Right ventricle myocardium superior (tissue), 1 donor: ENCODE results near the gene NPHP1. TPM values are rescaled to one million over a fixed set of nuclear protein-coding genes. Genes with fewer than 3 reads are reported as not detected.
"Not testable (repeated sequence)": the region's sequence is repeated elsewhere in the genome, so short reads cannot be mapped to it uniquely, and the experiment has no call there.

Experiments
- ATAC-seq: fragments of 200-7000 bp; cut with Tn5 transposase; one replicate; pipeline ENCODE4 v1.9.1; 2020; ENCODE audit warnings: mild to moderate bottlenecking; ENCODE audit not compliant: poor library complexity
- DNase-seq: peaks from one replicate; pipeline ENCODE4 v3.0.0-alpha.2; 2020
- intact Hi-C: fragments of 100-400 bp; cut with DNase I; formaldehyde crosslinking; loops from one replicate; pipeline ENCODE4 v1.11.2; 2022
- microRNA-seq: library from miRNA; unstranded; fragments of <30 nt; microRNA quantifications from one replicate; pipeline ENCODE4 v1.2.0, GENCODE V29; 2020
- total RNA-seq: library from RNA; stranded (reverse); fragmentation: NEBNext Ultra II Directional; extraction: Animal tissue kit (Norgen Biotek cat#: 25700); gene quantifications from one replicate; pipeline ENCODE4 v1.2.1, GENCODE V29; 2021
- donor health status: DM: no; HTN: yes; CAD: no; lungs with severe emphysema.

The NPHP1 gene
- total RNA-seq, 1 donor from 2014 or later: 4.5 TPM

GRCh38 chr2:110099471-110100225 lies 105.2 kb downstream of the NPHP1 start:
- no peak for DNase-seq
- intact Hi-C loops: no loop called here
- ATAC-seq: no peak

- intact Hi-C loops: no loop called here
- no peak for DNase-seq
- ATAC-seq: no peak
Observed at GRCh38 chr2:110099038-110099425, 105.8 kb downstream of the NPHP1 start.

GRCh38 chr2:110097506-110098220 lies 107.2 kb downstream of the NPHP1 start:
- no peak for DNase-seq

GRCh38 chr2:110095994-110096633 lies 108.7 kb downstream of the NPHP1 start:
- no peak for ATAC-seq
- DNase-seq: no peak
- intact Hi-C loops: no loop called here

More at GRCh38 chr2:110097506-110098220, 107.2 kb downstream of the NPHP1 start:
- intact Hi-C loops: no loop called here
- ATAC-seq: no peak

GRCh38 chr2:110094884-110095534 lies 109.8 kb downstream of the NPHP1 start:
- ATAC-seq, intact Hi-C loops, DNase-seq: not testable (repeated sequence)

- DNase-seq, ATAC-seq, intact Hi-C loops: not testable (repeated sequence)
Observed at GRCh38 chr2:110093924-110094323, 110.9 kb downstream of the NPHP1 start.

- ATAC-seq, DNase-seq, intact Hi-C loops: not testable (repeated sequence)
Observed at GRCh38 chr2:110090164-110090563, 114.6 kb downstream of the NPHP1 start.

GRCh38 chr2:110083757-110084156 lies 121.1 kb downstream of the NPHP1 start:
- ATAC-seq, intact Hi-C loops, DNase-seq: not testable (repeated sequence)

GRCh38 chr2:110083162-110083561 lies 121.7 kb downstream of the NPHP1 start:
- intact Hi-C loops, ATAC-seq, DNase-seq: not testable (repeated sequence)

- DNase-seq, intact Hi-C loops, ATAC-seq: not testable (repeated sequence)
Observed at GRCh38 chr2:110078104-110078503, 126.7 kb downstream of the NPHP1 start.

GRCh38 chr2:110075896-110076295 lies 128.9 kb downstream of the NPHP1 start:
- intact Hi-C loops, ATAC-seq, DNase-seq: not testable (repeated sequence)

Small RNAs within 50 kb of the gene (microRNA-seq; reads per million reads assigned to microRNA genes)
- not detected for gene MIR4436B1

Other genes with a start within 250 kb of the NPHP1 start
- 9.9 TPM for gene MALL, start 89.2 kb downstream of the NPHP1 start, total RNA-seq
- 193 TPM for gene MTLN, start 7.5 kb upstream of the NPHP1 start, total RNA-seq